Sigmoid colon (tissue), 7 donors: Measurements from ENCODE around the gene SLC22A25. TPM values are rescaled to one million over a fixed set of nuclear protein-coding genes. Genes with fewer than 3 reads are reported as not detected.

Experiments used
- DNase-seq: peaks from one replicate; pipeline ENCODE4 v3.0.0-alpha.2; 2019
- H3K27ac ChIP-seq, 4 donors: fragments of 200-600 bp; sonication (generic); one replicate each; pipeline ENCODE4 v1.5.1; 2016 to 2019; ENCODE audit warnings: mild to moderate bottlenecking in 1 of 4
- H3K27me3 ChIP-seq, 3 donors: fragments of 200-600 bp; sonication (generic); one replicate each; pipeline ENCODE4 v1.5.1; 2019; ENCODE audit warnings: mild to moderate bottlenecking in 1 of 3
- H3K36me3 ChIP-seq, 4 donors: fragments of 200-600 bp; sonication (generic); one replicate each; pipeline ENCODE4 v1.5.1; 2016 to 2019
- H3K4me1 ChIP-seq, 4 donors: fragments of 200-600 bp; sonication (generic); one replicate each; pipeline ENCODE4 v1.5.1; 2017 to 2019
- H3K4me3 ChIP-seq, 4 donors: fragments of 200-600 bp; sonication (generic); one replicate each; pipeline ENCODE4 v1.5.1; 2017 to 2019; ENCODE audit warnings: mild to moderate bottlenecking in 2 of 4, moderate library complexity in 1 of 4
- H3K9me3 ChIP-seq, 4 donors: fragments of 200-600 bp in 3 of 4; sonication (generic) in 3 of 4; one replicate each; pipeline versions ENCODE4 v1.5.1 to v1.6.1; 2013 to 2019
- CTCF ChIP-seq, 4 experiments: fragments of 450-650 bp in 3 of 4; fragments of 200-600 bp in 1 of 4; IDR thresholded peaks; one replicate each; pipeline ENCODE4 v1.5.1; 2016 to 2019; ENCODE audit warnings: antibody characterized with exemption in 4 of 4, mild to moderate bottlenecking in 3 of 4, moderate library complexity in 2 of 4
- EP300 ChIP-seq, 4 donors: sonication (generic); formaldehyde crosslinking; IDR thresholded peaks; one replicate each; pipeline ENCODE4 v1.6.1; 2017; ENCODE audit warnings: antibody characterized with exemption in 4 of 4
- POLR2A ChIP-seq, 2 donors: fragments of 450-650 bp; IDR thresholded peaks; one replicate each; pipeline ENCODE4 v1.6.1; 2016; ENCODE audit warnings: antibody characterized with exemption in 2 of 2, mild to moderate bottlenecking in 2 of 2, moderate library complexity in 2 of 2
- POLR2AphosphoS5 ChIP-seq, 4 donors: sonication (generic); formaldehyde crosslinking; IDR thresholded peaks; one replicate each; pipeline ENCODE4 v1.6.1; 2017; ENCODE audit warnings: antibody characterized with exemption in 4 of 4
- WGBS, 2 donors: extraction: QIAGEN DNeasy Blood & Tissue Kit; methylation state at CpG; one replicate each; pipeline ENCODE4 v1.1.7; 2013; 5-methylcytosine and 5-hydroxymethylcytosine counted together
- intact Hi-C: fragments of 100-400 bp; cut with DNase I; formaldehyde crosslinking; loops from one replicate; pipeline ENCODE4 v1.15.1; 2023
- polyA plus RNA-seq, 3 donors: library from polyadenylated mRNA; stranded (reverse); fragments of 200-250 nt; gene quantifications; one replicate each; pipeline ENCODE4 v1.2.3, GENCODE V29; 2013
- total RNA-seq, 4 donors: library from RNA; depleted of rRNA; stranded (reverse); fragments of >200 nt; gene quantifications; one replicate each; pipeline ENCODE4 v1.1.0, GENCODE V29; 2016
- donor health status: healthy with polysubstance abuse.
- donor health status: Bipolar disorder and iron deficiency.
- donor health status: healthy.

SLC22A25 gene
- total and polyA plus RNA-seq, 7 donors = not detected

GRCh38 chr11:63242089-63242781 is 1.2 kb downstream of the SLC22A25 start:
- Histone ChIP-seq H3K27ac (no peak overlapping the region), H3K36me3 (no peaks in the 10 kb centered on the region), H3K4me1 (no peaks in the 10 kb centered on the region), H3K9me3 (no peaks in the 10 kb centered on the region), H3K27me3 (peaks cover 0 to 4% (median 0%) of the 10 kb centered on the region in 3 donors), H3K4me3 (no peak overlapping the region)
- TF ChIP-seq EP300 (IDR thresholded peaks at IDR 0.05) (no peak), POLR2AphosphoS5 (IDR thresholded peaks at IDR 0.05) (no peak), CTCF (IDR thresholded peaks at IDR 0.05) (no peak), POLR2A (IDR thresholded peaks at IDR 0.05) (no peak)
- WGBS, 2 donors = 45 to 60% methylated on average over 5 of the region's 5 CpGs
- intact Hi-C loops = no loop called here
- DNase-seq = no peak

GRCh38 chr11:63240791-63241379 is 2.5 kb downstream of the SLC22A25 start:
- no peaks in the 10 kb centered on the region for H3K9me3 ChIP-seq
- no peak overlapping the region for H3K27ac ChIP-seq
- DNase-seq = no peak
- TF ChIP-seq EP300 (IDR thresholded peaks at IDR 0.05) (no peak), POLR2AphosphoS5 (IDR thresholded peaks at IDR 0.05) (no peak), CTCF (IDR thresholded peaks at IDR 0.05) (no peak), POLR2A (IDR thresholded peaks at IDR 0.05) (no peak)
- H3K27me3 ChIP-seq = peaks cover 0 to under 1% (median 0%) of the 10 kb centered on the region in 3 donors
- H3K4me3 ChIP-seq = no peak overlapping the region
- H3K4me1 ChIP-seq = no peaks in the 10 kb centered on the region
- no peaks in the 10 kb centered on the region for H3K36me3 ChIP-seq
- intact Hi-C loops = no loop called here

GRCh38 chr11:63240098-63240497 is 3.3 kb downstream of the SLC22A25 start:
- intact Hi-C loops = no loop called here
- 64 to 69% methylated on average over 1 of the region's 1 CpG for WGBS, 2 donors
- no peaks in the 10 kb centered on the region for H3K27me3 ChIP-seq
- no peaks in the 10 kb centered on the region for H3K4me1 ChIP-seq
- H3K4me3 ChIP-seq = no peak overlapping the region
- H3K27ac ChIP-seq = no peak overlapping the region
- no peaks in the 10 kb centered on the region for H3K36me3 ChIP-seq
- no peak for TF ChIP-seq POLR2A (IDR thresholded peaks at IDR 0.05)
- no peak for TF ChIP-seq EP300 (IDR thresholded peaks at IDR 0.05)
- no peak for TF ChIP-seq CTCF (IDR thresholded peaks at IDR 0.05)
- TF ChIP-seq POLR2AphosphoS5 (IDR thresholded peaks at IDR 0.05) = no peak
- no peak for DNase-seq
- no peaks in the 10 kb centered on the region for H3K9me3 ChIP-seq

GRCh38 chr11:63239254-63239653 is 4.1 kb downstream of the SLC22A25 start:
- Histone ChIP-seq H3K27me3 (no peaks in the 10 kb centered on the region), H3K4me3 (no peak overlapping the region), H3K27ac (no peak overlapping the region), H3K4me1 (no peaks in the 10 kb centered on the region), H3K36me3 (no peaks in the 10 kb centered on the region), H3K9me3 (no peaks in the 10 kb centered on the region)
- TF ChIP-seq POLR2A (IDR thresholded peaks at IDR 0.05) = no peak
- no peak for TF ChIP-seq CTCF (IDR thresholded peaks at IDR 0.05)
- TF ChIP-seq POLR2AphosphoS5 (IDR thresholded peaks at IDR 0.05) = no peak
- TF ChIP-seq EP300 (IDR thresholded peaks at IDR 0.05) = no peak
- intact Hi-C loops = no loop called here
- DNase-seq = no peak

- no peak for DNase-seq
- intact Hi-C loops = no loop called here
- H3K27ac ChIP-seq = no peak overlapping the region
Observed at GRCh38 chr11:63237413-63237812, 6.0 kb downstream of the SLC22A25 start.

More at GRCh38 chr11:63237413-63237812, 6.0 kb downstream of the SLC22A25 start:
- no peaks in the 10 kb centered on the region for H3K4me1 ChIP-seq
- TF ChIP-seq EP300 (IDR thresholded peaks at IDR 0.05) (no peak), CTCF (IDR thresholded peaks at IDR 0.05) (no peak), POLR2A (IDR thresholded peaks at IDR 0.05) (no peak), POLR2AphosphoS5 (IDR thresholded peaks at IDR 0.05) (no peak)
- no peak overlapping the region for H3K4me3 ChIP-seq
- no peaks in the 10 kb centered on the region for H3K27me3 ChIP-seq
- H3K36me3 ChIP-seq = no peaks in the 10 kb centered on the region
- H3K9me3 ChIP-seq = no peaks in the 10 kb centered on the region
